Right atrium auricular region (tissue), 2 donors: ENCODE results near the gene SSBP3. TPM values are rescaled to one million over a fixed set of nuclear protein-coding genes. Genes with fewer than 3 reads are reported as not detected.

Source experiments
- DNase-seq: peaks from one replicate; pipeline ENCODE4 v3.0.0-alpha.2; 2019; ENCODE audit warnings: low spot score
- H3K27ac ChIP-seq, 2 donors: fragments of 200-600 bp; sonication (generic); 1 replicate in 1 of 2; 2 replicates in 1 of 2; pipeline ENCODE4 v1.5.1; 2016 to 2019
- H3K27me3 ChIP-seq, 2 donors: fragments of 200-600 bp; sonication (generic); one replicate each; pipeline versions ENCODE4 v1.5.1 to v1.6.0; 2017 to 2019
- H3K36me3 ChIP-seq: fragments of 200-600 bp; sonication (generic); one replicate; pipeline ENCODE4 v1.5.1; 2016
- H3K4me1 ChIP-seq, 2 donors: fragments of 200-600 bp; sonication (generic); one replicate each; pipeline versions ENCODE4 v1.5.1 to v1.6.0; 2017 to 2019
- H3K4me3 ChIP-seq, 2 donors: fragments of 200-600 bp; sonication (generic); 1 replicate in 1 of 2; 2 replicates in 1 of 2; pipeline ENCODE4 v1.5.1; 2017 to 2019; ENCODE audit warnings: mild to moderate bottlenecking in 1 of 2, moderate library complexity in 1 of 2
- H3K9me3 ChIP-seq, 2 donors: fragments of 200-600 bp; sonication (generic); one replicate each; pipeline ENCODE4 v1.5.1; 2019
- total RNA-seq, 2 donors: library from RNA; depleted of rRNA; stranded (reverse); fragments of >200 nt; gene quantifications; one replicate each; pipeline ENCODE4 v1.1.0, GENCODE V29; 2016
- TF ChIP-seq, protein P1 (sequence below), 2 donors: fragments of 200-600 bp; sonication (generic); IDR thresholded peaks; one replicate each; pipeline ENCODE4 v1.5.1; 2019; ENCODE audit warnings: antibody characterized with exemption in 2 of 2

SSBP3 gene
- total RNA-seq, 2 donors from 2014 or later, result 15.2 to 16.6 TPM

DNA sequence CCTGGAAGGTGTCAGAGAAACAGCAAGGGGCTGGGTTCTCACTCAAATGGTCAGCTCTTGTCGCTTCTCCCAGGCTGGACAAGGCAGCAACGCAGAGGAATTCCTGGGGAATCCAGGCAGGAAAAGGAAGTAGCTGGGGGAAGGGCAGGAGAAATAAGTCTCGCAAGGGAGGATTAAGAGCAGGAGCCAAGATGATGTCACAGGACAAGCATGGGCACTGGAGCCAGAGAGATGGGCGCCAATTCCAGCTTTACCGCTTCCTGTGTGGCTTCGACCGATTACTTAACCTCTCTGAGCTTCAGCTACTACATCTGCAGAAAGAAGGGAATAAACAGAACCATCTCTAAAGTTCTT is 70.5 kb downstream of the SSBP3 start:
- Histone ChIP-seq H3K4me1 (peaks cover 0 to 73% of the 10 kb centered on the region in 2 donors), H3K27ac (peak overlapping the region; percentile 69 to 73), H3K9me3 (no peaks in the 10 kb centered on the region), H3K27me3 (no peaks in the 10 kb centered on the region), H3K36me3 (no peaks in the 10 kb centered on the region), H3K4me3 (peak overlapping the region in 1 of 2 donors; percentile 18)
- DNase-seq, result peak; percentile 88
- TF ChIP-seq, protein P1, sequence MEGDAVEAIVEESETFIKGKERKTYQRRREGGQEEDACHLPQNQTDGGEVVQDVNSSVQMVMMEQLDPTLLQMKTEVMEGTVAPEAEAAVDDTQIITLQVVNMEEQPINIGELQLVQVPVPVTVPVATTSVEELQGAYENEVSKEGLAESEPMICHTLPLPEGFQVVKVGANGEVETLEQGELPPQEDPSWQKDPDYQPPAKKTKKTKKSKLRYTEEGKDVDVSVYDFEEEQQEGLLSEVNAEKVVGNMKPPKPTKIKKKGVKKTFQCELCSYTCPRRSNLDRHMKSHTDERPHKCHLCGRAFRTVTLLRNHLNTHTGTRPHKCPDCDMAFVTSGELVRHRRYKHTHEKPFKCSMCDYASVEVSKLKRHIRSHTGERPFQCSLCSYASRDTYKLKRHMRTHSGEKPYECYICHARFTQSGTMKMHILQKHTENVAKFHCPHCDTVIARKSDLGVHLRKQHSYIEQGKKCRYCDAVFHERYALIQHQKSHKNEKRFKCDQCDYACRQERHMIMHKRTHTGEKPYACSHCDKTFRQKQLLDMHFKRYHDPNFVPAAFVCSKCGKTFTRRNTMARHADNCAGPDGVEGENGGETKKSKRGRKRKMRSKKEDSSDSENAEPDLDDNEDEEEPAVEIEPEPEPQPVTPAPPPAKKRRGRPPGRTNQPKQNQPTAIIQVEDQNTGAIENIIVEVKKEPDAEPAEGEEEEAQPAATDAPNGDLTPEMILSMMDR (IDR thresholded peaks at IDR 0.05), result no peak

DNA sequence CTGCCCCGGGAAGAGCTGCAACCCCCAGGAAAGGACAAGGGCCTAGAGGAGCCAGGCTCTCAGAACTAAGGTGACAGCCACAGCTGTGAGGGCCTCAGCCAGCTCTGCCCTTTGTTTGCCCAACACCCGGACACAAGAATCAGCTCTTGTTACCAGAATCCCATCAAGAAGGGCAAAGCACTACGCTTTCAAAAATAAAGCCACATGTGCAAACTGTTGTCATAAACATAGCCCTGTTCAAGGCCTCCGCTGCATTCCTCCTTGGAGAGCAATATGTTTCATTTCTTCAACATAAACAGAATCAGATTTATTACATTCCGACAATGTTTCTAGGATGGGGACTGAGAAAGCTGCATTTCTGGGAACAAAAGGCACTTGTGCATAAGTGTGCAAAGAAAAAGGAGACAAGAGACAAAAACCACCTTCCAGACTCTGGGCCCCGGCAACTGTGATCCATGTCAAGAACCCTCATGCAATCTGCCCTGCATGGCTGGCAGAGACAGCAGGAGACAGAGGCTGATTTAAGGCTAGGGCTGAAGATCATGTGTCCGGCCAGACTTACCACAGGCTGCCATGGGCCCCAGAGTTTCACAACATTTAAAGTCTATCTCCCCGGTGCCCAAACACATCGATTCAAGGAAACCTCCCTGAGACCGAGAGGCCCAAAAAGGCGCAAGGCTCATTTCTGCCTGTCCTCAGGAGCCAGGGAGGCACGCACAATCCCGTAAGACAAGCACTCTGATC is 71.0 kb downstream of the SSBP3 start:
- no peaks in the 10 kb centered on the region for H3K27me3 ChIP-seq
- no peaks in the 10 kb centered on the region for H3K36me3 ChIP-seq
- H3K27ac ChIP-seq, result peak overlapping the region; percentile 69 to 73
- no peaks in the 10 kb centered on the region for H3K9me3 ChIP-seq
- peak overlapping the region in 1 of 2 donors; percentile 18 for H3K4me3 ChIP-seq
- DNase-seq, result no peak
- H3K4me1 ChIP-seq, result peaks cover 0 to 73% of the 10 kb centered on the region in 2 donors
- TF ChIP-seq, protein P1 (IDR thresholded peaks at IDR 0.05), result no peak

DNA sequence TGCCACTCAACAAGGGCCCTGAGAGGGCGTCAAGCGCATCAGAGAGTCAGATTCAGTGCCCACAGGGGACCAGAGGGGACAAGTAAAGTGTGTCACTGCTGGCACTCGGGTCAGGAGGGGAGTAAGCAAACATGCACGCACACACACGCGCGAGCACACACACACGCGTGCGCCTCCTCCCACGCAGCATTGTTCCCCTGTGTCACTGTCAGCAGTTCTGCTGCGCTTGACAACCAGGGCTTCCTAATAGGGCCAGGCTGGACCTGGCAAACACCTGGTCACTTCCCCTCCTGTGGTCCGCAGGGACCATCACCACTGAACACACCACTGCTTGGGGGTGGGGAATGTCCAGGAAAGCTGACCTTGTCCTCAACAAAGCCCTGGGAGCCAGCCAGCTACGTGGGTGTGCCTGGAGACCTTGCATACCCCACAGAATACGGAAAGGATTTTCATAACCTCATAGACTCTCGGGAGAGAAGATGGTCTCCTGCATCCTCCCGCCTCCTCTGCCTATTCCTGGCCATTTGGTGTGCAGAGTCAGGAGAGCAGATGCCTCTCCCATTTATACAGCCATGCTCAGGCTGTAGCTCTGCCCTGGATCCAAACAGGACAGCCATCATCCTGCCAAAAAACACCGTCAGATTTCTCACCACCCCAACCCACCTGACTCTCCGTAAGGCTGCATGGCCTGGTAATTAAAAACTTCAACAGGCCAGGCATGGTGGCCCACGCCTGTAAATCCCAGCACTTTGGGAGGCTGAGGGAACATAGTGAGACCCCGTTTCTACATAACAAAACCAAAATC is 73.2 kb downstream of the SSBP3 start:
- Histone ChIP-seq H3K4me3 (no peak overlapping the region), H3K36me3 (no peaks in the 10 kb centered on the region), H3K4me1 (peaks cover 0 to 88% of the 10 kb centered on the region in 2 donors), H3K9me3 (no peaks in the 10 kb centered on the region), H3K27me3 (no peaks in the 10 kb centered on the region), H3K27ac (peak overlapping the region; percentile 31 to 46)
- no peak for DNase-seq
- TF ChIP-seq, protein P1 (IDR thresholded peaks at IDR 0.05), result no peak

DNA sequence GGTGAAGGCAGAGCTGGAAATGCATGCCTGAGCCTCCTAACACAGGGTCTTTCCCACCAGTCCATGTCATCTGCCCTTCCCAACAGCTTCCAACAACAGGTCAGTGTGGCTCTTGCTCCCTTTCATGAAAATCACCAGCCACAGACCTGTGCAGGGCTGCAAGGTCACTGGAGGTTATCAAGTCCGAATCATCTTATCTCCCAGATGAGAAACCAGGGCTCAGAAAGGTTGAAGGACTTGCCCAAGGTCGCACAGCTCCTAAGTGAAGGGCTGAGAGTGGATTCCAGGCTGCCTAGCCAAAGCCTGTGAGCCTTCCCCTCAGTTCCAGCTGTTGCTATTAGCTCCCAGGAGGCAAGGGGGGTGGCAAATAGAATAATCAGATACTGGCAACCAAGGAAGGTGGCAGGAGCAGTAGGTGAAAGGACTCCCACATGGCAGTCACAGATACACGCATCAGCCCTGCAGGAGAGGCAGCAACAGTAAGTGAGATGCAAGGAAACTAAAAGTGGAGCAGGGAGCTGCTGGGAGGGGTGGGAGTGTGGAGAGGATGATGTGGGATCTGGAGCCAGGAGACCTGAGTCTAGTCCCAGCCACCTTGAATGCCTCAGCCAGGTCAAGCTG is 74.2 kb downstream of the SSBP3 start:
- Histone ChIP-seq H3K27ac (peak overlapping the region; percentile 31 to 46), H3K4me1 (peaks cover 0 to 95% of the 10 kb centered on the region in 2 donors), H3K4me3 (no peak overlapping the region)

DNA sequence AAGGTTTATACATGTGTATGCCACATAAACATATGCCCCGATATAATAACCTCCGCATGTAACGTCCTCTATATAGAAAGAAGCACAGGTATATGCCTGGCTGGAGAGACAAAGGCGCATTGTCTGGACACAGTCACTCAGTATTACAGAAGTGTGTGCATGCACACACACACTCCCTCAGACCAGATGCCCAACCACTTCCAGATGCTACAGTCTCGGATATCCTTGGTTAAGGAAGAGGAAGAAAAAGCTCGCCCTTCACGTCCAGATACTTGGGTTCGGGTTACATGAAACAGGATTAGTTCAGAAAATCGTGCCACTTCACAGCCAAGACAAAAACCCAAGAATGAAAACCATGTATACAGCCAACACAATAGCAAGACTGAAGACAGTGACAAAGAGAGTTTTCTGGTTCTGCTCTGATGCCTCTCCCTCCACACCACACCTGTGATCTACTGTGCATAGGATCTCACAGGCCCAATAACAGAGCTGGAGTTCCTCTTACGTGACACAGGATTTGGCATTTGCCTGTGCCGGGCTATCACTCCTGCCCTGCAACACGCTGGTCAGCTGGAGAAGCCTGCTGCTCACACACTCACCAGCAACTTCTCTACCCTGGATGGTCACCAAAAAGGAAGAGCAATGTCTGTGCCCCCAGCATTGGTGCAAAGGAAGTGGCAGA is 75.0 kb downstream of the SSBP3 start:
- Histone ChIP-seq H3K36me3 (no peaks in the 10 kb centered on the region), H3K4me1 (peaks cover 0 to 95% of the 10 kb centered on the region in 2 donors), H3K4me3 (no peak overlapping the region), H3K27ac (no peak overlapping the region), H3K27me3 (no peaks in the 10 kb centered on the region), H3K9me3 (no peaks in the 10 kb centered on the region)
- DNase-seq, result no peak
- TF ChIP-seq, protein P1 (IDR thresholded peaks at IDR 0.05), result no peak

More for the DNA sequence above, 74.2 kb downstream of the SSBP3 start:
- H3K9me3 ChIP-seq, result no peaks in the 10 kb centered on the region
- H3K27me3 ChIP-seq, result no peaks in the 10 kb centered on the region
- no peaks in the 10 kb centered on the region for H3K36me3 ChIP-seq
- TF ChIP-seq, protein P1 (IDR thresholded peaks at IDR 0.05), result no peak
- DNase-seq, result no peak
